NCI-H510A treated with DMSO at 0.1 percent for 48 hours (cell line): Measurements from ENCODE around the gene LRMDA.

Experiments
- DNase-seq: peaks from one replicate; lab custom pipeline; 2025; lab: John Stamatoyannopoulos, UW

Gene LRMDA

GRCh38 chr10:75446508-75446907 is 15.1 kb downstream of the LRMDA start:
- no peak for DNase-seq

DNA sequence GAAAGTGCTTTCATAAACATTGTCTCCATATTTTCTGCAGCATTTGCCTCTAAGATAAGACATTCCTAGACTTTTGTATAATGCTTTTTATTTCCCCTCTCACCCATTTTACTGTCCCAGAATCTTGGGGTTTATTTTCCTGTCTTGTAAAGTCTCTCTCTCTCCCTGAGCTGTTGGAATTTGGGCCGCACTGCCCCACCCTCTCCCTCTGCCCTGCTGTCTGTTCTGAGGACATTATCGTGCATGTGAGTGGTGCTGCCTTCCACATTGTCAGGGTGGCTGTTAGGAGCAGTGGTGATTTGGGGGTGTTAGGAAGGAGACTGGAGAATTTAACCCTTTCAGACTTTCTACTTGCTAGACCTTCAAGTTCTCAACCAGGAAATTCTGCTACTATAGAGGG is 16.7 kb downstream of the LRMDA start:
- DNase-seq, result no peak

DNA sequence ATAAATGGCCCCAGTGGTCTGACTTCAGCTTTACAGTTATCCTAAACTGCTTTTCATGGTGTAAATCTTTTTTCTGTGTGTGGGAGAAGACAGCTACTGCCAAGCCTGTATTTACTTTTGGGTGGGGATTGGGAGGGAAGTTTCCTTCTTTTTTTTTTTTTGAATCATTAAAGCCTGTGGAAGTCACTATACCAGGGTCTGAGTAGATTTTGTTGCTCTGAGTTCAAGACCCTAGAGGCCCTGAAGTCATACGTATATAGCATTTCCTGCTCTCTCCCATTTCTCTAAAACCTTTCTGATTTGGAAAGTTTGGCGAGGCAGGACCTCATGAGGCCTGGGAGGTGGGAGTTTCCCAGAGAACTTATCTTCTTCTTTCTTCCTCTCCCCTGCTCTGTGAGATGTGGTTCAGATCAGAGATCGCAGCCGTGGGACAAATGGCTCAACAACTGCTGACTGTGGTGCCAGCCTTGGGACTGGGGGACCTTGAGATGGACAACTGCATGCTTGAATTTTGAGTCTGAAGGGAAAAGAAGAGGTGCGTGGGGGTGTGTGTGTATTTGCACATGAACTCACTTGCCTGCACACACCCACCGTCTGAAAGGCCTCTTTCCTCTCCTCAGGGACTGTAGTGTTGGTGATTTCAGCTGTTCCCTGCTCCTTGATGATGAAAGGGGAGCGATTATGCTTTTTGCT is 18.1 kb downstream of the LRMDA start:
- DNase-seq, result no peak

- no peak for DNase-seq
These were observed 18.6 kb downstream of the LRMDA start for GRCh38 chr10:75450075-75450445.

DNA sequence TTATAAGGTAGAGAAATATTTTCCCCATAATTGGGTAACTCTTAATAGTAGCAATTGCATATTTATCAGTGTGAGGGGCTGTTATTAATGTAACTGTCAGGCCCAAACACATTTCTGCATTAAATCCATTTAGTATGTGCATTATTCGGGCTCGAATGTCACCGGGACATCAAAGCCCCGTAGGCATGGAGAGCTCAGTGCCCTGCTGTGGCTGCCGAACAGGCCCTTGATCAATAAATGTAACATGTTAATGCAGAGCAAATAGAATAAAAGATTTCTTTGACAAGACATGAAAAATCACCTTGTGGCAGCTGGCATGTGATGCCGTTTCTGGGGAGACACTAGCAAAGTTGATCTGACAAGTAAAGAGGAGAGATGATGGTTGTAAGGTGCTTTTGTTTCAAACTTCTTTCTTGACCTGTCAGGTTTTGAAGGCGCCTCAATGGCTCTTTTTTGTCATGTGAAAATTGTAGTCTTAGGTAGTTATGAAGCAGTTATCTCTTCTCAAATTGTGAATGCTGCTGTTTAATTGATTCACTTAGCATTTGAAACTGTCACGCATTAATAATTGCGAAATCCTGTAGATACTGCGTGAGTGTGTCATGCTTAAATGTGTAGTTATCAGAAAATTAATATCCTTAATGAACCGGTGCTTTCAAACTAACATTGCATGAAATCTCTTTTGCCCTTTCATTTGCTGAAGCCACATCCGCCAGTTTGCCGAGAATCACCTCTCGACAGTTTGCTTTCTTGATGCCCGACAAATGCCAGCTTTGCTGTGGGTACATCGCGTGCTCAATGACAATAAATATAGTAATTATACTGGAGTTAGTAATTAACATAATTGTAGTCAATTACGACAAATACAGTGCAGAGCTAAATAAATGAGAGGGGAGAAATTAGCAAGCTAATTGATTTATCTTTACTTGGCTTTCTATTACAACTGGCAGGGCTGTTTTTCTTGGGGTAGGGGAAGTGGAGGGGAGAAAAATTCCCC is 19.5 kb downstream of the LRMDA start:
- no peak for DNase-seq

- DNase-seq, result no peak
These were observed 20.4 kb downstream of the LRMDA start for GRCh38 chr10:75451831-75452230.

GRCh38 chr10:75452997-75453396 is 21.6 kb downstream of the LRMDA start:
- DNase-seq, result no peak

DNA sequence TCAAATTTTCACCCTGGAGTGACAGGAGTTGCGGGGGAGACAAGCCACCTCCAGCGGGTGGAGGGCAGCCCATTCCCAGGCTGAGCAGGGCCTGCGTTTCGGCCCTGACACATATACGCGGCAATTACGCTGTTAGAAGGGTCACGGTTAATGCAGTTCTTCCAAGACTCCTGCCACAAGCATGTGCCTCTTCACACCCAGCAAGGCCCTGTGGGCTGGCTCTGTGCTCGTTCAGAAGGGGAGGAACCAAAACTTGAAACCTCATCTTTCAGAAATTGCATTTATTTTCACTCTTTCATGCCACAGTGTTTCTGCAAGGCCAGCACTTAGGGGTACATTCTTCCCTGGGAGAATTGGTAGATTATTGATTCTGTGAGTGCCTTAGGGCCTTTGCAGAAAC is 24.7 kb downstream of the LRMDA start:
- no peak for DNase-seq

- DNase-seq, result no peak
These were observed 28.6 kb downstream of the LRMDA start for GRCh38 chr10:75460059-75460458.

DNA sequence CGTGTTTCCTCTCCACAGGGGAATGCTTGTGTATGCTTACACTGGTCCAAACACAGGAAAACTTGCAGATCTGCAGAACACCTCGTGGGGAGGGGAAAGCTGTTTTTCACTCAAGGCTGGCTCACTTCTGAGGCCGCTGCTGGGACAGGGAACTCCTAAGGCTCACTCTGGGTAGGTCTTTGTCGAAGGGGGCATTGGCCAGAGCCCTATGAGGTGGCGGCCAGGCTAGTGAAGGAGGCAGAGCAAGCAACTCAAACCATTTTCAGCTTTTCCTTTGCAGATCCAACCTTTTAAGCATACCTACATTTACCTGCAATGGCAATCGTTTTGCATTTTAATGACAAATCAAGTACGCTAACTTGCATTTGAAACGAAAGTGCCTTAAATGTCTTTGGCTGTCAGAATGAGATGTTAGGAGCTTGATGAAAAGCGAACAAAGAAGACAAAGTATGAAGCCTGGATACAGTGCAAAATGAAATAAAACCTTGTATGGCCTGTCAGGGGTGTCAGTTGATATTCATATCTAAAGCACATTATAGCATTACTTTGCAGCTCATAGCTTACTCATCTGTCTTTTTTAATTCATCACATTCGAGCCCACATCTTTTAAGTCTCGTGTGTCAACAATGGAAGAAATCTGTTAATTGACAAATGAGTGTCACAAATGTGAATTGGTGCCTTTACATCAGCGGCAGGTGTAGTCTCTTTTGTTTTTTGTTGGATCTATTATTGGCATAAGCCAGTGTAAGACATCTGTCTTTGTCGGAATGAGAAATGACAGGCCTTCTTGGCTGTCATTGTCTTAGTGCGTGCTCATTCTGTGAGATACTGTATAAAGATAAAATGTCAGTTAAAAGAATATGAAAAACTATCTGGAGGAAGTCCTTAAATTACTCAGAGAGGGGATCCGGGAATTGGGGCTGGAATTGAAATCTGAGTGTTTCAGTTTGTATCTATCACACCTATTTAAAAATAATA is 30.5 kb downstream of the LRMDA start:
- no peak for DNase-seq

- DNase-seq, result no peak
These were observed 31.4 kb downstream of the LRMDA start for GRCh38 chr10:75462865-75463264.

GRCh38 chr10:75464478-75465449 is 33.3 kb downstream of the LRMDA start:
- DNase-seq, result no peak

GRCh38 chr10:75465450-75465827 is 34.0 kb downstream of the LRMDA start:
- no peak for DNase-seq

DNA sequence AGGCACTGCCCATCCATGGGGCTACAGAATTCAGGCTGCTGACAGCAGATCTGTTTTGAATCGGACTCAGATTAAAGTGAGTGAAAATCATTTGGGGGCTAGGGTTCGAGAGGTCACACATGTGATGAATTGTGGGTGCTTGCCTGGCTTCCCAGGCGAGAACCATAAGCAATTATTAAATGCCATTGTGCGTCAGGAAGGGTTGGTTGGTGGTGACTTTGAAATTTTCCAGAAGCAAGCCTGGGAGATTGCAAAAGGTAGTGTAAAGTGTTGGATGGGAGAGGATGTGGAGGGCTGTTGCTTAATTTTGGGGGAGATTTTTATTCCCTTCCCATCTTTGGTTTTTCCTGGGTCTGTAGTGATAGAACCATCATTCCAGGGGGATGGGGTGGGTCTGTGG is 34.6 kb downstream of the LRMDA start:
- no peak for DNase-seq

- no peak for DNase-seq
These were observed 35.5 kb downstream of the LRMDA start for GRCh38 chr10:75466886-75467285.

DNA sequence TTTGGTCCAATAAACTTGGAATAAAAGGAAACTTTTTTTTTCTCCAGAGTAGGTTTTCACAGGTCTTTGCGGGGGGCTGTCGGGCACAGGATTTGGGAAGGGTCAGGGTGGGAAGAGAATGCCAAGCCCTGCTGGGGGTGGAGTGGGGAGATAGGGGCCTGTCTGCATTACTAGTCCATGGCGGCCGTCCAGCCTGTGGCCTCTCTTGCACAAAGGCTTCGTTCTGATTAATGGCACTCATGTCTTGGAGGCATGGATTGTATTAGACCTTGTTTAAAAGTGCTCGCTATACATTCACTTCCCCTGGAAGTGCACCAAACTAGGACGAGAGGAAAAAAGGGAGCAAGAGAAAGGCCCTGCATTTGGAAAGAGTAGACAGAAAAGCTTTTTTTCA is 37.2 kb downstream of the LRMDA start:
- no peak for DNase-seq

DNA sequence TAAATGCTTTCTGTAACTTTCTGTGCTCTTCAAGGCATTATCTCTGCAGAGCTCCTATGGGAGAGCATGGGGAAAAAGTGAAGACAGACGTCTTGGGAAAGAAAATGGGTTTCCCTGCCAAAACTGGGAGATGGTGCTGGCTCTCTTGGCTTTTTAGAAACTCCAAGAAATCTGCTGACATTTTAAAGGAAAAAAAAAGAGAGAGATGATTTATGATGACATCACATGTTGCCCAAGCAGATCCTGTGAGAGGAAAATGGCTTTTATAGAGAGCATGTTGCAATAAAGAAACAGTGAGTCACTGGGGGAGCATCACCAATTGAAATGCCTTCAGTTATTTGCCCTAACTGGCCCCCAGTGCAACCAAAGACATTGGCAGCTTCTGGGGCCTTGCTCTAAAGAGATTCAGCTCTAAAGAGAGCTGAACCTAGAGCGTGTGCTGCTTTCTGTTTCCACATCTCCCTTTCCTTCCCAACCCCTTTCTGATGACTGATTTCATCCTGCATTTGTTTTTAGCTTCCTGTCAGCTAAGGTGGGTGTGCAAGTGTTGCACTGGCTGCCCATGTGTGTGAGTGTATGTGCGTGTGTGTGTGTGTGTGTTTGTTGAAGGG is 37.7 kb downstream of the LRMDA start:
- DNase-seq, result no peak

DNA sequence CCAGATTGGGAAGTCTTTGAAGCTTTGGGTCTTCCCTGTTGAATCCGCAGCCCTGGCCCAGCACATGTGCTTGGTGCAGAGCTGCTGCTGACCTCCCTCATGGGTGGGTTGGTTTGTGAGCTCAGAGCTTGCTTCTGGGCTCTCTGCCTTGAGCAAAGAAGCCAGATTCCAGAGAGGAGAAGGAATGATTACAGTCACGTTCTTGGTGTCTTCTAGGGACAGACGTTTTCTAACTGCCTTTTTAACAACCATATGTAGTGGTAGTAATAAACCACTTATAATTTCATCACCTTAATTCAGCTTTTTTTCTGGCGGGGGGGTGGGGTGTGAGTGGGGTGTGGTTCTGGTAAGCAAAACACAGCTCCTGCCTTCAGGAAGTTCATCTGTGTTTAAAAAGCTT is 39.5 kb downstream of the LRMDA start:
- no peak for DNase-seq

DNA sequence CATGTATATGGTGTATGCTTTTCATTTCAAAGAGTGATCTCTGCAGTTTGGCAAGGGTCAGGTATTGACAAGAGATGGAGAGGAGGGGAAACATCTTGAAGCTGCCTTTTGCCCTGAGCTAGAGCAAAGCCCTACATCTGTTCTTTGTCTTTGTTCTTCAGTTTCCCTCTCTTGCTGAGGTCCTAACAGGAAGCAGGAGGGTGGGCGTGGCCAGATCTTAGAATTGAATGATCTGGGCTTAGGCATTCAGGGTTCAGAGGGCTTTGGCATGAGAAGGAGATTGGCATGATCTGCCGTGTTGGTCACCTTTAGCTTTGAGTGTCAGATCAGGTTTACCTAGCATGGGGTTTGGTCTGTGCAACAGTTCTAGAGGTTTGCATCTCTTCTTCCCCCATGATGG is 41.3 kb downstream of the LRMDA start:
- no peak for DNase-seq

GRCh38 chr10:75474106-75474505 is 42.7 kb downstream of the LRMDA start:
- no peak for DNase-seq
